Fibroblast of lung (primary cell): ENCODE measurements around the gene PUDP.

Experiments
- CTCF ChIP-seq, 2 donors: IDR thresholded peaks in 1 of 2; conservative IDR thresholded peaks in 1 of 2; 1 replicate in 1 of 2; 2 replicates in 1 of 2; pipeline ENCODE4 v1.5.1; 2011 to 2012; ENCODE audit warnings: low read length in 2 of 2, control low read depth in 1 of 2, inconsistent platforms in 1 of 2, low read depth in 1 of 2, mild to moderate bottlenecking in 1 of 2
- EZH2 ChIP-seq: IDR thresholded peaks from 2 replicates; pipeline ENCODE4 v1.5.1; 2012; ENCODE audit warnings: low read length, control low read depth, mild to moderate bottlenecking; ENCODE audit errors: missing control alignments

DNA sequence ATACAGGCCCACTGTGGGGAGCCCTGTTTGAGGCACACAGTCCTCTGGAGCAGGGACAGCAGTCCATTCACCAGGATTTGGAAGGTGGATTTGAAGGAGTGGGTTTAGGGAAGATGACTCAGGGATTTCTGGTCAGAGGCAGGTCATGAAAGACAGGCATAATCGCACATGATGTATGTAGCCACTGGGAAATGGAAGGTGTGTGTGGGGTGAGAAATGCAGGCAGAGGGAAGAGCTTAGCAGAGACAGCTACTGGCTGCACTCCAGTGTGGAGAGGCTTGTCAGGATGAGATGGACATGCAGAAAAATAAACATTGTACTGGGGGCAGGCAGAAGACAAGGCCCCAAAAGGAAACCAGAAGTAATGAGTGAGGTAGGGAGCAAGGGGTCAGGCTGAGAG is 85.7 kb downstream of the PUDP start:
- TF ChIP-seq EZH2 = no peak
- TF ChIP-seq CTCF (conservative IDR thresholded peaks at IDR 0.05 in 1 of 2, IDR thresholded peaks at IDR 0.05 in 1 of 2; ENCODE audit: low read depth in 1 of 2, low read length in 2 of 2) = no peak
